Cardiac fibroblast (primary cell): ENCODE data around the gene CDC73.

Source experiments
- DNase-seq, 2 donors: peaks; one replicate each; pipeline versions ENCODE4 v3.0.0 to v3.0.0-alpha.2; 2010; ENCODE audit warnings: low read depth in 2 of 2
- H3K4me3 ChIP-seq, 2 donors: replicated peaks in 1 of 2; 1 replicate in 1 of 2; 2 replicates in 1 of 2; pipeline ENCODE4 v1.5.1; 2011; ENCODE audit warnings: low read depth in 2 of 2, low read length in 2 of 2, mild to moderate bottlenecking in 2 of 2, moderate library complexity in 1 of 2
- CTCF ChIP-seq: IDR thresholded peaks from one replicate; pipeline ENCODE4 v1.5.1; 2011; ENCODE audit warnings: low read depth, mild to moderate bottlenecking, low read length, inconsistent platforms

CDC73 gene

GRCh38 chr1:193087893-193088292 lies 33.9 kb upstream of the CDC73 start:
- DNase-seq, result no peak
- no peak overlapping the region for H3K4me3 ChIP-seq
- TF ChIP-seq CTCF, result no peak

- no peak for TF ChIP-seq CTCF
- no peak for DNase-seq
- no peak overlapping the region for H3K4me3 ChIP-seq
Measured at GRCh38 chr1:193090865-193091264, 31.0 kb upstream of the CDC73 start.

- H3K4me3 ChIP-seq, result no peak overlapping the region
- no peak for DNase-seq
- TF ChIP-seq CTCF, result no peak
Measured at GRCh38 chr1:193094112-193094511, 27.7 kb upstream of the CDC73 start.

GRCh38 chr1:193102662-193103061 lies 19.2 kb upstream of the CDC73 start:
- no peak for TF ChIP-seq CTCF
- no peak overlapping the region for H3K4me3 ChIP-seq
- DNase-seq, result no peak

GRCh38 chr1:193103759-193104501 lies 17.9 kb upstream of the CDC73 start:
- TF ChIP-seq CTCF, result no peak
- peak overlapping the region; percentile 74 to 82 for H3K4me3 ChIP-seq
- peak; percentile 9 to 22 for DNase-seq

- no peak for TF ChIP-seq CTCF
- H3K4me3 ChIP-seq, result peak overlapping the region; percentile 74 to 82
- peak in 1 of 2 donors; percentile 47 for DNase-seq
Measured at GRCh38 chr1:193104502-193104906, 17.3 kb upstream of the CDC73 start.
